CD4-positive, alpha-beta T cell treated with Interleukin-12 subunit alpha and Interleukin-12 subunit beta, for 1 hour (primary cell): ENCODE measurements around the gene SLC6A11.

Experiments used
- DNase-seq: peaks from one replicate; pipeline ENCODE4 v3.0.0-alpha.2; 2020

Gene SLC6A11

GRCh38 chr3:10792208-10792607 lies 23.8 kb upstream of the SLC6A11 start:
- DNase-seq = no peak

DNA sequence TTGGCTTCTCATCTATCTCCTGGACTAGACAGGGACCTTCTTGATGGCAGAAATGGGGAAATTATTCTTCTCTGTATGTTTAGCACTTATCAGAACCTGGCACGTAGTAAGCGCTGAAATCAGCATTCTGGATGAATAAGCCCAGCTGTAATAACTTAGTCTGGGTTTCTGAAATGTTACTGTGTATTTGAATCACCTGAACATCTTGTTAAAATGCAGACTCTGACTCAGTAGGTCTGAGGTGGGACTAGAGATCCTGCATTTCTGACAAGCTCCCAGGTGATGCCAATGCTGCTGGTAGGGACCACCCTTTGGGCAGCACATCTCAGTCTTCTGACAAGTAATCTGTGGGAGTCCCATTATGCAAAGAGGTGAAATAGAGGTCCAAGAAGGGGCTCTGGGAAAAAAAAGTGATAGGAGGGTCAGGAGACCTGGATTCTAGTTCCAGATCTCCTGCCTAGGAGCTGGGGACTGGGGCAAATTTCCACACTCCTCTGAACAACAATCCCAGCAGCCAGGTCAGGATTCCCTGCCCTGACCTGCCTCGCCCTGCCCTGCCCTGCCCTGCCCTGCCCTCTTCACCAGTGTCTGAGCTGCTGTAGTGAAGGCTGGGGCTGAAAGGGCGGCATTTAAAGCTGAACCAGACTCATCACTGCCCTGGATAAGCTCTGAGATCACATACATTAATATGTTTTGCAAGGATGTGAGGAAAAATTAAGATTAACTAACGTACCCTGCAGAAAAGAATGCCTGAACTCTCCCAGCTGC lies 17.2 kb upstream of the SLC6A11 start:
- no peak for DNase-seq

GRCh38 chr3:10804183-10804648 lies 11.8 kb upstream of the SLC6A11 start:
- no peak for DNase-seq

DNA sequence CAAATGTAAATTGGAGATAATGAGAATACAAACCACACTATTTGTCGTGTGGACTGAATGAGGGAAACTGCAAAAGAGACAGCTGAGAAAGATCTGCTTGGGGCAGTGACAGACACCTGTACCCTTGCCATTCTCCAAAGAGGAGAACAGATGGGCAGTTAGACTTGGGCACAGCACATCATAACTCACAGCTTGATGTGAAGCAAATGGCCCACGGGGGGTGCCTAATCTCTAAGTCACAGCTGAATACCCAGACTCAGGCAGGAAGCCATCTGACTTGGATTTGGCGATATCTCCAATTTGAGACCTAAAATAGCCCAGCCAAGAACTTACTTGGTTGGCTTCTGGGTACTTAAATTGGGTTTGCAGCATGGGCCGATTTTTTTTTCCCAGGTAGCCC lies 10.0 kb upstream of the SLC6A11 start:
- DNase-seq = no peak

- DNase-seq = no peak
Observed at GRCh38 chr3:10808130-10808735, 7.8 kb upstream of the SLC6A11 start.

DNA sequence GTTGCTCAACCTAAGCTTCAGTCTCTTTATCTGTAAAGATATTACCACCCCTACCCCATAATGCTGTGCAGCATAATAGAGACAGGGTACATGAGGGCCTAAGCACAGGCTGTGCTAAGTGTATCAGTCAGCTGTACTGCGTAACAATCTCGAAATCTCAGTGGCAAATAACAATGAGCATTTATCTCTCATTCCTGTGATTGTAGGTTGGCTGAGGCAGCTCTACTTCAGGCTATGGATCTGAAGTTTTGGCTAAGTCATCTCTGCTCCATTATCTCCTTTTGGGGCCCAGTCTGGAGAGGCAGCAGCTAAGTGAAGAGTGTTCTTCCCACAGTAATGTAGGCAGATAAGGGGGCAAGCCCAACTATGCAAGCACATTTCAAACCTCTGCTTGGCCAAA lies 7.1 kb upstream of the SLC6A11 start:
- no peak for DNase-seq

DNA sequence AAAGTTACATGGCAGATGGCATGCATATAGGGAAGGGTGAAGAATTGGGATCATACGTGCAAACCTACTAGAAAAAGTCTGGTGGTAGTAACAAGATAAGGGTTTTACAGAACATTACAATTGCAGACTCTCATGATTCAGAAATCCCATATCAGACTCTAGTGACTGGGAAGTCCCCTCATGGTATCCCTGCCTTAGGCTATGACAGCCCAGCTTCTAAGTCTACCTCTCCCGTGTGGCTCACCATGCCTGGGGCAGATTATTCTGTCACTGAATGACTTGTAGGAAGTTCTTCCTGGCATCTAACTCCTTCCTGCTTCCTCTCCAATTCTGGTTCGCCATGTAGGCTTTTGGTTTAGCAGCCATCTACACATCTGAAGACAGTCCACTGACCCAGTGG lies 5.7 kb upstream of the SLC6A11 start:
- no peak for DNase-seq

- DNase-seq = no peak
Observed at GRCh38 chr3:10813425-10813824, 2.6 kb upstream of the SLC6A11 start.

DNA sequence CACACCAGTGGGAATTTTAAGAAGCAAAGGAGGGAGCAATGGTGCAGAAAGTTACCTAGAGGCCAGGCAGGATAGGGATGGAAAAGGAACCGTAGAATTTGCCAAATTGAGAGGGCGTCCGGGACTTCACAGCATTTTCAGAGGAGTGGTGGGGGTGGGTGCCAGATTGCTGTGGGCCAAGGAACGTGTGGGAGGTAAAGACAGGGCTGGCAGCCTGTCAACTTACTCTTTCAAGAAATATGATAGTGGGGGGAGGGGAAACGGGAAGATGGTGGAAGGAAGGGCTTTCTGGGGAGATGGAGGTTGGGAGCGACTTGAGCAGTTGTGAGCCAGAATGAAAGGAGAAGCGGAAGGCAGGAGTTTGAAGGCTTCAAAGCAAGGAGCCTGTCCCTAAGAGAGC lies 1.4 kb upstream of the SLC6A11 start:
- DNase-seq = no peak

- DNase-seq = no peak
Observed at GRCh38 chr3:10815487-10815886, 541 bp upstream of the SLC6A11 start.

DNA sequence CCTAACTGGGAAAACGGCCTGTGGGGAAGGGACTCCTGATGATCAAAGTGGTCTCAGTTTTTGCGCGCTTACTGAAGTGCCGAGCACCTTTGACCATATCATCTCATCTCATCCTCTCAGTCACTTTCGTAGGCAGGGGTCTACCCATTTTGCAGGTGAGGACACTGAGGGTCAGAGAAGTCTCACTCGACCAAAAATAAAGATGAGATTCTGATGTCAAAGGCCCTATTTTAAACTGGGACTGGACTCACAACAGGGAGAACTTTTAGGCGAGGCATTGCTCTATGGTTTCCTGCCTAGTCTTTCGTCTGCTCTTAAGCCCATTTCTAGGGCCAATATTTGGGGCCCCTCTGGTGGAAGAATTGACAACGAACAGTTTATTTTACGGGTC lies 830 bp downstream of the SLC6A11 start:
- no peak for DNase-seq

DNA sequence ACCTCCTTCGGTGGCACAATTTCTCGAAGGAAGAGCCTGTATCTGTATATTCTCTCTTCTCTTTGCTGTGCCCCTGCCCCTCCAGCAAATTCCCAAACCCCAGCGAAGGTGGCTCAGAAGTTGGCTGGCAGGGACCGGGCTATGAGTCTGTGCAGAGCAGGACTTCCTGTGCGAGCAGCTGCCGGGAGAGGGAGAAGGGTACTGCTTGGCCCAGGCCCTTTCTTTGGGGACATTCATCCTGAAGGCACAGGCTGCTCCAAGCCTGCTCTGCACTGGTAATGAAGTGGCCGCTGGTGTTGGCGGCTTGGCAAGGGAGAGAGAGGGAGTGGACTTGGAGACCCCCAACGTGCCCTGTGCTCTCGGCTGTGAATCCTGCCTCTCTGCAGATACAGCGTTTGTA lies 1.5 kb downstream of the SLC6A11 start:
- DNase-seq = no peak

GRCh38 chr3:10822055-10822454 lies 6.0 kb downstream of the SLC6A11 start:
- DNase-seq = no peak

DNA sequence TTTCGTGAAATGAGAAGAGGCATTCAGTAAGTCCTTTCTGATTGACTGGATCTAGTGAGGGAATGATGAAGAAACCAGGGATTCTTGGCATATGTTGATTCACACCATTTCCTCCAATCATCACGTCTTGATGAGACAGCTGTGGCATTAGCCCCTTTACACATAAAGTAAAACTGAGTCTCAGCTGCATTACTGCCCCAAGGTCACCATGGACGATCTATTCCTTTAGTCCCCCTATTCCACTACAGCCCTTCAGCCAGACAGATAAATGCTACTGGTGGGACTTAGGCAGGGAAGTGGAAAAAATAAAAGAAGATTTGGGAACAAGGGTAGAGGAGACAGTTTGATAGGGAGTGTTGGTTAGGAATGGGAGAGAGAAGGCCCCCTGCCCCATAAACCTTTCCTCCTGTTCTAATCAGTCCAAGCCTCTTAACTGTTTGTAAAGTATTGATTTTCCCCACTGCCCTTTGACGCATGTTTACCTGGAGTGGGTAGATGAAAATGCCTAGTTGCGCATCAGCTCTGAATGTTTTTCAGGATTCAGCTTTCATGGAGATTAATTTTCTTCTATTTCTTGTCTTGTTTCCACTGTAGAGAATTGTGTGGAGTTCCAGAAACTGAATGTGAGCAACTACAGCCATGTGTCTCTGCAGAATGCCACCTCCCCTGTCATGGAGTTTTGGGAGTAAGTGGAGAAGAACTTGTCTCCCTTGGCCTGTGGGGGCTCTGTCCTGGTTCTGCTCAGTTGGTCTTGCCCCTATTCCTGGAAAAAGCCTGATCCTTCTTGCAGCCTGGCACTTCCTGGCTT lies 6.9 kb downstream of the SLC6A11 start:
- no peak for DNase-seq

DNA sequence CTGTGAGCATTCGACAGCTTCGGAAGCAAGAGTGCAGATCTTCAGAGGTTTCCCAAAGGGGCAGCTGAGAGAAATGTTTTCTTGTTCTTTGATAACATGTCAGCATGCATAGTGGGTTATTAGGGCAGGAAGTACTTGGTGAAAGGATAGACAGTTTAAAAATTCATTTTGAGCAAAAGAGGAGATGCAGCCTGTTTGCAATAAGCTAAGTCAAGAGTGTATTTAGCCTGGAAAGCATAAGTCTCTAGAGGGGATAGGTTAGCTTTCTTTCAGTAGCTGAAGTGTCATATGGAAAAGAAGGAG lies 7.4 kb downstream of the SLC6A11 start:
- no peak for DNase-seq

DNA sequence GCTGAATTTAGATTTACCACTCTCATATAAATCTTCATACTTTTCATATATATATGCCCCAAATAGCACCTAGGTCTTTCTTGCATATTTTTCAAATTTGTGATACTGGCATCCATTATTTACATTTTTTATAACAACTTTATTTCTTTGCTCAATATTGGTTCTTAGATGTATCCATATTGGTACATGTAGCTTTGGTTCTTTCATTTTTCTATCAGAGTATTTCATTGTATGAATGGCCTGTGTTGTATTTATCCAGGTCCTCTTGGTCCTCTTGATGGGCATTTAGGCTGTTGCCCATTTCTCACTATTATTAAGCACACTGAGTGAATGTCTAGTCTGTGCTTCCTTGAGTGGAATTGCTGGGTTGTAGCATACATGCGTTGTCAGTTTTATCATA lies 8.4 kb downstream of the SLC6A11 start:
- DNase-seq = no peak

DNA sequence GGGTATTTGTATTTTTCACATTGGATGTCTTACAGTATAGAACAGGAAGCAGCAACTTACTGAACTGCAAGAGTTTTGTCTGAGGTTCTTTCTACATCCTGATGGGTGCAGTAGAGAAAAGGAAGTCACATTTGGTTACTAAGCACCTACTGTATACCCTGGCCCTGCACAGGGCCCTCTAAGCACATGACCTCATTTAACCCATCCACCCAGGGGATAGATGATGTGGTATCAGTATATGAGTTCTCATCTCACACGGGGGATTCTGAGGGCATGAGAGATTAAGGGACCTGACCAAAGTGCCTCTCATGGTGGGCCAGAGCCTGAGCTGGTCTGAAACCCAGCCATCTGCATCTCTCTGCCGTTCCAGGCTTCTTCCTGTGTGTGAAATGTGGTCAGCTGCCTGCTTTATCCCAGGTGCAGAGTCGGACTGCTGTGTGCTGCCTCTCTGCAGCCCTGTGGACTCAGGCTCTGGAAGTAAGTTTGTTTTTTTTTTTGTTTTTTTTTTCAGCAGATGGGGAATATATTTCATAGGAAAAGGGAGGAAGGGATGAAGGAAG lies 17.9 kb downstream of the SLC6A11 start:
- no peak for DNase-seq

- no peak for DNase-seq
Observed at GRCh38 chr3:10834951-10835350, 18.9 kb downstream of the SLC6A11 start.

GRCh38 chr3:10835406-10835805 lies 19.4 kb downstream of the SLC6A11 start:
- DNase-seq = no peak

- no peak for DNase-seq
Observed at GRCh38 chr3:10836676-10837075, 20.6 kb downstream of the SLC6A11 start.

- DNase-seq = no peak
Observed at GRCh38 chr3:10837849-10838248, 21.8 kb downstream of the SLC6A11 start.

GRCh38 chr3:10839167-10839566 lies 23.1 kb downstream of the SLC6A11 start:
- no peak for DNase-seq

GRCh38 chr3:10841100-10841499 lies 25.1 kb downstream of the SLC6A11 start:
- no peak for DNase-seq

- DNase-seq = no peak
Observed at GRCh38 chr3:10843378-10843777, 27.4 kb downstream of the SLC6A11 start.
